Body of pancreas (tissue), 4 donors: Measurements from ENCODE around the gene ELF1.

Experiments used
- POLR2A ChIP-seq, 3 donors: fragments of 450-650 bp; IDR thresholded peaks; one replicate each; pipeline ENCODE4 v1.6.1; 2016; ENCODE audit warnings: antibody characterized with exemption in 3 of 3, mild to moderate bottlenecking in 2 of 3
- TF ChIP-seq, protein P1 (sequence below), 7 experiments: fragments of 450-650 bp in 4 of 7; fragments of 200-600 bp in 3 of 7; sonication (generic) in 3 of 7; IDR thresholded peaks; one replicate each; pipeline ENCODE4 v1.5.1; 2016 to 2019; ENCODE audit warnings: antibody characterized with exemption in 7 of 7

DNA sequence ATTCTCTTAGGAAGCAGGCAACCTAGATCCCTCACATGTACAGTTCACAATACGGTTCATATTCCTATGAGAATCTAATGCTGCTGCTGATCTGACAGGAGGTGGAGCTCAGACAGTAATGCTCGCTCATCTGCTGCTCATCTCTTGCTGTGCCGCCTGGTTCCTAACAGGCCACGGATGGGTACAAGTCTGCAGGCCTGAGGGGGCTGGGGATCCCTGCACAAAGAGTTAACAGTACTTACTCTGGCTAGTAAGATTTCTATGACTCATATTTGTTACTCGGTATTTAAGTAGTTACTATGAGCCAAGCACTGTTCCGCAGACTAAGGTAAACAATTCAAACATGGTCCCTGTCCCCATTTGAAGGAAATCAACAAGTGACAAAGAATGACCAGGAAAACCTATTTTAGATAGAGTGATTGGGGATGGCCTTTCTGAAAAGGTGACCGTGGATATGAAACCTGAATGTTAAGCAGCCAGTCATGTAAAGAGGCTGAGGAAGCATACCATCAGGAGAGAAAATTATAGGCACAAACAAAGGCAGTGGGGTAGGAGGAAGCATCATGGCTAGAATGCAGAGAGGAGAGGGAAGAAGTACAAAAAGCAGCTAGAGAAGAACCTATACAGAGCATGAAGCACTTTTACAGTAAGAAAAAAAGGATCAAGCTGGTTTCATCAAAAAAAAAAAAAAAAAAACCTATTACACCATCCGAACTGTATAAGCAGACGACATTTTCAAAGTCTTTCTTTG, 21.6 kb upstream of the ELF1 start:
- TF ChIP-seq, protein P1, sequence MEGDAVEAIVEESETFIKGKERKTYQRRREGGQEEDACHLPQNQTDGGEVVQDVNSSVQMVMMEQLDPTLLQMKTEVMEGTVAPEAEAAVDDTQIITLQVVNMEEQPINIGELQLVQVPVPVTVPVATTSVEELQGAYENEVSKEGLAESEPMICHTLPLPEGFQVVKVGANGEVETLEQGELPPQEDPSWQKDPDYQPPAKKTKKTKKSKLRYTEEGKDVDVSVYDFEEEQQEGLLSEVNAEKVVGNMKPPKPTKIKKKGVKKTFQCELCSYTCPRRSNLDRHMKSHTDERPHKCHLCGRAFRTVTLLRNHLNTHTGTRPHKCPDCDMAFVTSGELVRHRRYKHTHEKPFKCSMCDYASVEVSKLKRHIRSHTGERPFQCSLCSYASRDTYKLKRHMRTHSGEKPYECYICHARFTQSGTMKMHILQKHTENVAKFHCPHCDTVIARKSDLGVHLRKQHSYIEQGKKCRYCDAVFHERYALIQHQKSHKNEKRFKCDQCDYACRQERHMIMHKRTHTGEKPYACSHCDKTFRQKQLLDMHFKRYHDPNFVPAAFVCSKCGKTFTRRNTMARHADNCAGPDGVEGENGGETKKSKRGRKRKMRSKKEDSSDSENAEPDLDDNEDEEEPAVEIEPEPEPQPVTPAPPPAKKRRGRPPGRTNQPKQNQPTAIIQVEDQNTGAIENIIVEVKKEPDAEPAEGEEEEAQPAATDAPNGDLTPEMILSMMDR (IDR thresholded peaks at IDR 0.05), result no peak
- no peak for TF ChIP-seq POLR2A (IDR thresholded peaks at IDR 0.05)
